GM06990 (cell line): ENCODE data around the gene BHLHE23.

Experiments
- DNase-seq: peaks from one replicate; pipeline ENCODE4 v3.0.0-alpha.2; 2011; ENCODE audit not compliant: insufficient read length; ENCODE audit errors: extremely low read depth
- H3K27me3 ChIP-seq: replicated peaks from 2 replicates; pipeline ENCODE4 v1.6.0; 2011; ENCODE audit warnings: low read length; ENCODE audit not compliant: control insufficient read depth, insufficient read depth
- H3K36me3 ChIP-seq: 2 replicates; pipeline ENCODE4 v1.5.1; 2011; ENCODE audit warnings: low read length; ENCODE audit not compliant: control insufficient read depth, insufficient read depth
- H3K4me3 ChIP-seq: replicated peaks from 2 replicates; pipeline ENCODE4 v1.5.1; 2011; ENCODE audit warnings: low read depth, mild to moderate bottlenecking, control low read depth, low read length
- CTCF ChIP-seq: IDR thresholded peaks from 2 replicates; pipeline ENCODE4 v1.5.1; 2011; ENCODE audit warnings: low read length, control low read depth, mild to moderate bottlenecking, inconsistent platforms; ENCODE audit not compliant: insufficient read depth, poor library complexity, severe bottlenecking

Gene BHLHE23

GRCh38 chr20:63006540-63007359 lies at the start of gene BHLHE23:
TSS of gene BHLHE23 (minus strand) at chr20:63006964. CDS start at chr20:63006774, 190 bp downstream.
- peaks cover 2% of the 10 kb centered on the region; the same call in 1 of the 2 replicates for H3K27me3 ChIP-seq
- no peak for TF ChIP-seq CTCF
- DNase-seq: no peak
- H3K36me3 ChIP-seq: no peaks in the 10 kb centered on the region
- no peak within 1 kb of the TSS for H3K4me3 ChIP-seq

DNA sequence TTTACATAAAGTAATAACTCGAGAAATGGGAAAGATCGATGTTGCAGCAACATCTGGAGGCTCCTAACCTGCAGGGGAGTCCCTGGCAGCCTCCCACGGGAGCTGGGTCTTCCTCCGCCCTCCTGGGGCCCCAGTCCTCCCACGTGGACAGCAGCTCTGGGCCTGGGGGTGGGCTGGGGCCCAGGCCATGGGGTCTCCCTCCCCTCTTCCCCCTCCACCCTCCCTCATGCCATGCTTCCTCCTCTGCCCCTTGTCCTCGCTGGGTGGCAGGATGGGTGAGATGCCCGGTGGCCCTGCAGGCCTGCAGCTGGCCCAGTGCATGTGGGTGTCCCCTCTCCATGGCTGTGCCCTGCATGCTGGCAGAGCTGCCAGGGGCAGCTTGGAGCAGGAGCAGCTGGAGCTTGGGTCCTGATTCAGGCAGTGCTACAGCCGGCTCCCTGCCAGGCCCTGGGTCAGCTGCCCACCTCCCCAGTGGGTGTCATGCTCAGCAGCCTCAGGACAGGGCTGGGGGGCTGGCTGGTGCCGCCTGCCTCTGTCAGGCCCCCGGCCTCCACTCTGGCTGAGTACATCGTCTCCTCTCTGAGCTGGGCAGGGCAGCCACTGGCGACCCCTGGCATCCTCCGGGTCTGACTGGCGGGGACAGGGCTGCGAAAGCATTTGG lies 48.9 kb upstream of the BHLHE23 start:
- no peak for DNase-seq
- H3K36me3 ChIP-seq: no peaks in the 10 kb centered on the region
- no peak for TF ChIP-seq CTCF
- H3K27me3 ChIP-seq: no peaks in the 10 kb centered on the region; the same call in 1 of the 2 replicates
- no peak overlapping the region for H3K4me3 ChIP-seq

DNA sequence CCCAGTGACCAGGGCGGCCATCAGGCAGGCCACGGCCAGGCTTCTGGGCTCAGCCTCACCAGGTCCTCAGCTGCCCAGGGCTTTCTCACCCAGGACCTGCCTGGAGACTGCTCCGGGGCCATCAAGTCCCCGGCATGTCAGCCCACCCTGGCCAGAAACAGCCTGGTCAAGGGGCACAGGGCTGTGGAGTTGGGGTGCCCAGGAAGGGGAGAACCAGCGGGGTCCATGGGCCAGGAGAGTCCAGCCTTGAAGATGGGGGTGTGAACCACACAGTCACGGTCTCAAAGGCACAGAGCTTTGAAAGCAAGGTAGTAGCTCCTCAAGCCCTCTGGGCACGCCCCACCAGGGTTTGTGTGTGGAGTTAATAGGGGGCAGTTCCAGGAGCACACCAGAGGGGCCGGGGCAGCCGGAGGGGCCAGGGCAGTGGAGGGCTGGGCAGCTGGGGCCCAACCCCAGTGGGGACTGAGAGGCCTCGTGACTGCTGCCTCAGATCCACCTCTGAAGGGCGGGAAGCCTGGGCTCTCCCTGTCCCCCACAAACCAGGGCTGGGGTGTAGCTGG lies 48.0 kb upstream of the BHLHE23 start:
- Histone ChIP-seq H3K36me3 (no peaks in the 10 kb centered on the region), H3K27me3 (no peaks in the 10 kb centered on the region; the same call in 1 of the 2 replicates), H3K4me3 (no peak overlapping the region)
- TF ChIP-seq CTCF: no peak
- DNase-seq: no peak

- no peak for TF ChIP-seq CTCF
- H3K36me3 ChIP-seq: no peaks in the 10 kb centered on the region
- DNase-seq: no peak
- no peaks in the 10 kb centered on the region; the same call in 1 of the 2 replicates for H3K27me3 ChIP-seq
- no peak overlapping the region for H3K4me3 ChIP-seq
These were observed 47.3 kb upstream of the BHLHE23 start for GRCh38 chr20:63054103-63054474.

GRCh38 chr20:63053432-63054102 lies 46.8 kb upstream of the BHLHE23 start:
- Histone ChIP-seq H3K4me3 (no peak overlapping the region), H3K27me3 (no peaks in the 10 kb centered on the region), H3K36me3 (no peaks in the 10 kb centered on the region)
- no peak for TF ChIP-seq CTCF
- DNase-seq: no peak
